Heart left ventricle (tissue), 16 donors: ENCODE measurements around the gene CCNY. TPM values are rescaled to one million over a fixed set of nuclear protein-coding genes. Genes with fewer than 3 reads are reported as not detected.
A peak's percentile ranks its signal among the peaks of the same experiment; 100 is the strongest.
"Not testable (repeated sequence)": the region's sequence is repeated elsewhere in the genome, so short reads cannot be mapped to it uniquely, and the experiment has no call there.

Experiments
- ATAC-seq, 4 donors: fragments of 200-7000 bp; cut with Tn5 transposase; one replicate each; pipeline ENCODE4 v1.9.1; 2020 to 2022; ENCODE audit warnings: moderate library complexity in 4 of 4, mild to moderate bottlenecking in 3 of 4, moderate number of reproducible peaks in 1 of 4
- DNase-seq, 5 donors: peaks; one replicate each; pipeline ENCODE4 v3.0.0-alpha.2; 2020
- H3K27ac ChIP-seq, 12 donors: fragments of 200-600 bp; sonication (generic) in 4 of 12; one replicate each; pipeline versions ENCODE4 v1.5.0 to v1.8.0; 2016 to 2022; ENCODE audit warnings: mild to moderate bottlenecking in 2 of 12
- H3K27me3 ChIP-seq, 9 donors: fragments of 200-600 bp; sonication (generic) in 2 of 9; one replicate each; pipeline versions ENCODE4 v1.5.1 to v1.8.0; 2016 to 2022; ENCODE audit warnings: mild to moderate bottlenecking in 3 of 9
- H3K36me3 ChIP-seq, 9 donors: fragments of 200-600 bp; sonication (generic) in 2 of 9; one replicate each; pipeline versions ENCODE4 v1.5.0 to v1.8.0; 2018 to 2022; ENCODE audit warnings: mild to moderate bottlenecking in 2 of 9
- H3K4me1 ChIP-seq, 12 donors: fragments of 200-600 bp; sonication (generic) in 4 of 12; one replicate each; pipeline versions ENCODE4 v1.5.0 to v1.8.0; 2016 to 2022; ENCODE audit warnings: mild to moderate bottlenecking in 3 of 12
- H3K4me3 ChIP-seq, 12 donors: fragments of 200-600 bp; sonication (generic) in 4 of 12; one replicate each; pipeline versions ENCODE4 v1.5.0 to v1.8.0; 2017 to 2022; ENCODE audit warnings: mild to moderate bottlenecking in 9 of 12, moderate library complexity in 4 of 12
- H3K9me3 ChIP-seq, 12 donors: fragments of 200-600 bp; sonication (generic) in 4 of 12; one replicate each; pipeline versions ENCODE4 v1.5.0 to v1.8.0; 2016 to 2022; ENCODE audit warnings: mild to moderate bottlenecking in 1 of 12
- POLR2A ChIP-seq, 2 donors: fragments of 450-650 bp; IDR thresholded peaks; one replicate each; pipeline ENCODE4 v1.6.1; 2017; ENCODE audit warnings: antibody characterized with exemption in 2 of 2, mild to moderate bottlenecking in 2 of 2, moderate library complexity in 2 of 2
- WGBS, 4 donors: extraction: QIAGEN DNeasy Blood & Tissue Kit in 2 of 4; methylation state at CpG; one replicate each; pipeline versions ENCODE4 v1.1.5 to v1.1.7; 2013 to 2018; 5-methylcytosine and 5-hydroxymethylcytosine counted together
- intact Hi-C, 10 donors: fragments of 100-400 bp; cut with DNase I; formaldehyde crosslinking; loops; one replicate each; pipeline versions ENCODE4 v1.11.1 to v1.14.2; 2022
- polyA plus RNA-seq, 2 donors: library from polyadenylated mRNA; stranded (reverse); fragments of 200-250 nt; gene quantifications; one replicate each; pipeline ENCODE4 v1.2.3, GENCODE V29; 2013
- total RNA-seq, 9 donors: library from RNA; depleted of rRNA in 2 of 9; stranded (reverse); fragments of >200 nt in 2 of 9; fragmentation: NEBNext Ultra II Directional in 3 of 9; extraction: Animal tissue kit (Norgen Biotek cat#: 25700) in 3 of 9; gene quantifications; one replicate each; pipeline versions ENCODE4 v1.1.0 to v1.2.4, GENCODE V29; 2016 to 2023
- TF ChIP-seq, protein P1 (sequence below), 12 donors: fragments of 200-600 bp; sonication (generic) in 4 of 12; IDR thresholded peaks; one replicate each; pipeline versions ENCODE4 v1.5.0 to v1.8.0; 2018 to 2022; ENCODE audit warnings: antibody characterized with exemption in 12 of 12, mild to moderate bottlenecking in 5 of 12
- donor health status: ischemic (EF 13 %, LVEDD 7.1; RV severe dilation, severe dysfunction).
- donor health status: healthy with polysubstance abuse.
- donor health status: DM: no; HTN: yes; CAD: no.
- donor health status: DM: no; HTN: no; CAD: no.
- donor health status: ischemic (EF 25% LVEDD 6.9; RV normal size, moderate dysfunction).
- donor health status: ischemic (EF 25% LVEDD 5.7; RV mildly dilated, moderate dysfunction).
- donor health status: healthy.
- donor health status: DM: yes; HTN: yes; CAD: no.
- donor health status: ischemic (EF 35%, LVEDD 5.7; RV mildly dilated, moderate dysfunction).
- donor health status: nonischemic (EF 11% LVEDD 7.7; RV severe dilation, severe dysfunction).
- donor health status: DM: yes; HTN: yes; CAD: no.
- donor health status: PGD.
- donor health status: ischemic (EF 29% LVEDD 5.4; RV normal size, mild dysfunction).
- donor health status: nonischemic (EF 23%, LVEDD 6.1; RV moderate dilation, normal function).

The CCNY gene
- total and polyA plus RNA-seq, 11 donors: 26.4 to 106 (median 80.7) TPM

DNA sequence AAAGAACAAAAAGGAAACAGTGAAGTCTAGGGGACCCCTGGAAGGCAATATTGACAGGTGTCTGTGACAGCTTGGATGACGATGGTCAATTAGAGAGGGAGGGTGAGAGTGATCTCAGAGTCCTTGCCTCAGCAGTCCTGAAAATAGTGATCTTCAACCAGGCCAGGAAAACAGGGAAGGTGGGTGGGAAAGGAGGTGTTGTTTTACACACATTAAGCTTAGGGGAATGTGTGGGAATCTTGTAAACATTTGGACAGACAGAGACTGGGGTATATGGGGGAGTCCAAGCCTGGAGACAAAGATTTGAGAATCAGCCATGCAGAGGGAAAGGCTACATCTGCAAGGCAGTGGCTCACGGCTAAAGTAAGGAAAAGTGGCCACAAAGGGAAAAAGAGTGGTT is 27.5 kb upstream of the CCNY start:
- H3K4me1 ChIP-seq: no peaks in the 10 kb centered on the region
- H3K4me3 ChIP-seq: no peak overlapping the region
- H3K27ac ChIP-seq: no peak overlapping the region
- TF ChIP-seq, protein P1, sequence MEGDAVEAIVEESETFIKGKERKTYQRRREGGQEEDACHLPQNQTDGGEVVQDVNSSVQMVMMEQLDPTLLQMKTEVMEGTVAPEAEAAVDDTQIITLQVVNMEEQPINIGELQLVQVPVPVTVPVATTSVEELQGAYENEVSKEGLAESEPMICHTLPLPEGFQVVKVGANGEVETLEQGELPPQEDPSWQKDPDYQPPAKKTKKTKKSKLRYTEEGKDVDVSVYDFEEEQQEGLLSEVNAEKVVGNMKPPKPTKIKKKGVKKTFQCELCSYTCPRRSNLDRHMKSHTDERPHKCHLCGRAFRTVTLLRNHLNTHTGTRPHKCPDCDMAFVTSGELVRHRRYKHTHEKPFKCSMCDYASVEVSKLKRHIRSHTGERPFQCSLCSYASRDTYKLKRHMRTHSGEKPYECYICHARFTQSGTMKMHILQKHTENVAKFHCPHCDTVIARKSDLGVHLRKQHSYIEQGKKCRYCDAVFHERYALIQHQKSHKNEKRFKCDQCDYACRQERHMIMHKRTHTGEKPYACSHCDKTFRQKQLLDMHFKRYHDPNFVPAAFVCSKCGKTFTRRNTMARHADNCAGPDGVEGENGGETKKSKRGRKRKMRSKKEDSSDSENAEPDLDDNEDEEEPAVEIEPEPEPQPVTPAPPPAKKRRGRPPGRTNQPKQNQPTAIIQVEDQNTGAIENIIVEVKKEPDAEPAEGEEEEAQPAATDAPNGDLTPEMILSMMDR (IDR thresholded peaks at IDR 0.05): no peak
- no peak for TF ChIP-seq POLR2A (IDR thresholded peaks at IDR 0.05)
- H3K27me3 ChIP-seq: no peaks in the 10 kb centered on the region
- H3K9me3 ChIP-seq: peaks cover 0 to 1% (median 0%) of the 10 kb centered on the region in 12 donors
- no peaks in the 10 kb centered on the region for H3K36me3 ChIP-seq
- intact Hi-C loops: no loop called here
- ATAC-seq (peak in 1 of 4 donors; percentile 20), DNase-seq (no peak)
- 44 to 62% (median 54%) methylated on average over 2 of the region's 2 CpGs for WGBS, 4 donors

DNA sequence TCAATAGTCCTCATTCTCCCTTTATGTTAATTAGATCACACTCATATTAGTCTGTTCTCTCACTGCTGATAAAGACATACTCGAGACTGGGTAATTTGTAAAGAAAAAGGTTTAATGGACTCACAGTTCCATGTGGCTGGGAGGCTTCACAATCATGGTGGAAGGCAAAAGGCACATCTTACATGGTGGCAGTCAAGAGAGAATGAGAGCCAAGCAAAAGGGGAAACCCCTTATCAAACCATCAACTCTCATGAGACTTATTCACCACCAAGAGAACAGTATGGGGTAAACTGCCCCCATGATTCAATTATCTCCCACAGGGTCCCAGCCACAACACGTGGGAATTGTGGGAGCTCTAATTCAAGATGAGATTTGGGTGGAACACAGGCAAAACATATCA is 22.2 kb upstream of the CCNY start:
- H3K4me3 ChIP-seq, H3K27me3 ChIP-seq, intact Hi-C loops, H3K27ac ChIP-seq, H3K4me1 ChIP-seq, ATAC-seq, DNase-seq: not testable (repeated sequence)
- Histone ChIP-seq H3K36me3 (peaks cover 0 to 23% (median 15%) of the 10 kb centered on the region in 9 donors), H3K9me3 (peaks cover 0 to 16% (median 0%) of the 10 kb centered on the region in 12 donors)
- WGBS, 4 donors: 84 to 91% (median 87%) methylated on average over 2 of the region's 2 CpGs

DNA sequence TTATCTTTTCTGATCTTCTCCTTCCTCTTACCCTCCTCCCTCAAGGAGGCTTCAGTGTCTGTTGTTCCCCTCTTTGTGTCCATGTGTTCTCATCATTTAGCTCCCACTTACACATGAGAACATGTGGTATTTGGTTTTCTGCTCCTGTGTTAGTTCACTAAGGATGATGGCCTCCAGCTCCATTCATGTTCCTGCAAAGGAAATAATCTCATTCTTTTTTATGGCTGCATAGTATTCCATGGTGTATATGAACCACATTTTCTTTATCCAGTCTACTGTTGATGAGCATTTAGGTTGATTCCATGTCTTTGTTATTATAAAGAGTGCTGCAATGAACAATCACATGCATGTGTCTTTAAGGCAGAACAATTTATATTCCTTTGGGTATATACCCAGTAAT is 21.1 kb upstream of the CCNY start:
- H3K27ac ChIP-seq, H3K4me3 ChIP-seq, ATAC-seq, H3K4me1 ChIP-seq, H3K27me3 ChIP-seq, DNase-seq, intact Hi-C loops: not testable (repeated sequence)
- peaks cover 0 to 16% (median 0%) of the 10 kb centered on the region in 12 donors for H3K9me3 ChIP-seq
- H3K36me3 ChIP-seq: peaks cover 0 to 29% (median 18%) of the 10 kb centered on the region in 9 donors

DNA sequence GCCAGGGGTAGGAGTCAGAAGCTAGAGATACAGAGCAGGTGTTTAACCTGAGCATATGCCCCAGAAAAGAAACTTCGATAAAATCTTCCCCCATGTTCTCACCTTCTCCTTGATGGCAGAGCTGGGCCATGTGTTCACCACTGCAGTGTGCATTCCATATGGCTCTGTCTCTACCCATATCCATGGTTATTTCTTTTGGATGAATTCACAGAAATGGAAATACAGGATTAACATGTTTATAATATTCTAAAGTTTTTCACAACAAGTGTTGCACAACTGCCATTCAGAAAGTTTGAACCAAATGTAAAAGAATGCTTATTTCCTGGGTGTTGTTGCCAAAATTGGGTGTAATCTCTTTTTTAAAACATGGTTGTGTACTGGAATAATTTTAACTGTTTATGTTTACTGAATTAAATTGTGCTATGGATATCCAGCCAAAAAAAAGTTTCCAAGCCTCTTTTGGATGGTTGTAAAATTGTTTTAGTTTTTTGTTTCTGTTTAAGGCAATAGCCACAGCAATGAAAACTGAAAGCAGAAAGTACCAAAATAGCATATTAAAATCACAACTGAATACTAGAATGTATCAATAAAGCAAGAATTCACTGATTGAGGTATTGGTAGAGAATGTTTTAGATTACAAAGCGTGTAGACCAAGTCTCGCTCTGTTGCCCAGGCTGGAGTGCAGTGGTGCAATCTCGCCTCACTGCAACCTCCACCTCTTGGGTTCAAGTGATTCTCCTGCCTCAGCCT is 19.9 kb upstream of the CCNY start:
- Histone ChIP-seq H3K27me3 (no peaks in the 10 kb centered on the region), H3K9me3 (peaks cover 0 to 16% (median 0%) of the 10 kb centered on the region in 12 donors), H3K4me3 (no peak overlapping the region), H3K27ac (no peak overlapping the region), H3K4me1 (peaks cover 0 to 4% (median 0%) of the 10 kb centered on the region in 12 donors), H3K36me3 (peaks cover 0 to 39% (median 23%) of the 10 kb centered on the region in 9 donors)
- intact Hi-C loops: no loop called here
- DNase-seq (no peak), ATAC-seq (no peak)
- TF ChIP-seq POLR2A (IDR thresholded peaks at IDR 0.05): no peak
- TF ChIP-seq, protein P1 (IDR thresholded peaks at IDR 0.05): no peak
- WGBS, 4 donors: 75 to 94% (median 94%) methylated on average over 4 of the region's 4 CpGs

DNA sequence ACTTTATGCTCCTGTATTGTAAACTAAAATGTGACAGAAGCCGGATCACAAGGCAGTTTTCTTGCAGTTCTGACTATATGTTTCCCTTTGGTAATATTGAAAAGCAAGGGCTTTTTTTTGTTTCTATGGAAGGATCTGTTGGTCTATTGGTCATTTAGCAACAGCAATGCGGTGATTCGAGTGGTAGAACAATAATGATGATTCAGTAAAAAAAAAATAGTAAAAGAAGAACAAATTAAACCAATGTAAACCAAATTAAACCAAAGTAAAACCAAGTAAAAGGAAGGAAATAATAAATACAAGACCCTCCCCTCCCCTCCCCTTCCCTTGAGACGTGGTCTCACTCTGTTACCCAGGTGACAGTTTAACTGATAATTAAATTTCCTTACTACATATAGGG is 17.8 kb upstream of the CCNY start:
- no peak for ATAC-seq
- H3K4me3 ChIP-seq: no peak overlapping the region
- TF ChIP-seq, protein P1 (IDR thresholded peaks at IDR 0.05): no peak
- no peak for TF ChIP-seq POLR2A (IDR thresholded peaks at IDR 0.05)
- peaks cover 0 to 4% (median 0%) of the 10 kb centered on the region in 12 donors for H3K4me1 ChIP-seq
- intact Hi-C loops: no loop called here
- H3K36me3 ChIP-seq: peaks cover 0 to 46% (median 23%) of the 10 kb centered on the region in 9 donors
- H3K27me3 ChIP-seq: no peaks in the 10 kb centered on the region
- WGBS, 4 donors: 88 to 96% (median 94%) methylated on average over 4 of the region's 4 CpGs
- no peak overlapping the region for H3K27ac ChIP-seq
- no peak for DNase-seq
- H3K9me3 ChIP-seq: peaks cover 0 to 24% (median 0%) of the 10 kb centered on the region in 12 donors
